HCT116 (cell line): ENCODE data around the gene SYNJ2.

ENCODE experiments used
- ATF3 ChIP-seq: IDR thresholded peaks from 2 replicates; pipeline ENCODE4 v1.6.1; 2012
- CBX3 ChIP-seq: IDR thresholded peaks from 2 replicates; pipeline ENCODE4 v1.6.1; 2012; ENCODE audit warnings: low read depth
- CTCF ChIP-seq, 3 experiments: fragments of 200-600 bp in 1 of 3; sonication (generic) in 1 of 3; IDR thresholded peaks in 2 of 3; conservative IDR thresholded peaks in 1 of 3; 2 replicates each; pipeline ENCODE4 v1.5.1; 2012 to 2017; ENCODE audit warnings: low read depth in 2 of 3, low read length in 2 of 3, antibody characterized with exemption in 1 of 3, borderline replicate concordance in 1 of 3, control low read depth in 1 of 3, mild to moderate bottlenecking in 1 of 3, mixed read lengths in 1 of 3, mixed run types in 1 of 3, moderate library complexity in 1 of 3; ENCODE audit not compliant: insufficient read depth in 1 of 3
- EGR1 ChIP-seq: IDR thresholded peaks from 2 replicates; pipeline ENCODE4 v1.6.1; 2012; ENCODE audit warnings: low read depth
- EZH2 ChIP-seq: fragments of 200-600 bp; sonication (generic); IDR thresholded peaks from 2 replicates; pipeline ENCODE4 v1.6.1; 2017; ENCODE audit warnings: antibody characterized with exemption, mixed run types
- EZH2phosphoT487 ChIP-seq: fragments of 200-600 bp; IDR thresholded peaks from 2 replicates; pipeline ENCODE4 v1.6.1; 2018; ENCODE audit warnings: antibody characterized with exemption, borderline replicate concordance
- JUND ChIP-seq: IDR thresholded peaks from 2 replicates; pipeline ENCODE4 v1.6.1; 2012
- MAX ChIP-seq: IDR thresholded peaks from 2 replicates; pipeline ENCODE4 v1.6.1; 2012
- POLR2A ChIP-seq: IDR thresholded peaks from 2 replicates; pipeline ENCODE4 v1.7.0; 2011; ENCODE audit warnings: borderline replicate concordance; ENCODE audit not compliant: insufficient read depth, insufficient read length; ENCODE audit errors: extremely low read depth
- POLR2AphosphoS5 ChIP-seq: IDR thresholded peaks from 2 replicates; pipeline ENCODE4 v1.6.1; 2011; ENCODE audit warnings: mild to moderate bottlenecking, low read depth, low read length, moderate library complexity
- REST ChIP-seq: IDR thresholded peaks from 2 replicates; pipeline ENCODE4 v1.6.1; 2012; ENCODE audit warnings: low read depth
- TCF7L2 ChIP-seq: IDR thresholded peaks from 2 replicates; pipeline ENCODE4 v1.7.0; 2011; ENCODE audit warnings: borderline replicate concordance, inconsistent platforms; ENCODE audit not compliant: insufficient read depth, insufficient read length; ENCODE audit errors: extremely low read depth
- ZNF274 ChIP-seq: fragments of 200-500 bp; sonication (Bioruptor generic); IDR thresholded peaks from 2 replicates; pipeline ENCODE4 v1.6.1; 2014; ENCODE audit warnings: mild to moderate bottlenecking, low read depth, low read length, inconsistent platforms

- TF ChIP-seq CTCF (IDR thresholded peaks at IDR 0.05 in 2 of 3, conservative IDR thresholded peaks at IDR 0.05 in 1 of 3; ENCODE audit: borderline replicate concordance in 1 of 3, insufficient read depth in 1 of 3, low read depth in 2 of 3, low read length in 2 of 3): no peak
- no peak for TF ChIP-seq ZNF274
- no peak for TF ChIP-seq EGR1
- no peak for TF ChIP-seq EZH2
- TF ChIP-seq POLR2A: no peak
- no peak for TF ChIP-seq ATF3
- no peak for TF ChIP-seq POLR2AphosphoS5
- no peak for TF ChIP-seq REST
- no peak for TF ChIP-seq MAX
- TF ChIP-seq CBX3: no peak
- no peak for TF ChIP-seq TCF7L2
- TF ChIP-seq JUND: no peak
- no peak for TF ChIP-seq EZH2phosphoT487
These were observed 8.8 kb downstream of the SYNJ2 start for GRCh38 chr6:157990321-157991066.
